ENCODE measurements around the gene SLC12A5. TPM values are rescaled to one million over a fixed set of nuclear protein-coding genes. Genes with fewer than 3 reads are reported as not detected.
A peak's percentile ranks its signal among the peaks of the same experiment; 100 is the strongest.
"Not testable (repeated sequence)": the region's sequence is repeated elsewhere in the genome, so short reads cannot be mapped to it uniquely, and the experiment has no call there.

The SLC12A5 gene
- total and polyA plus RNA-seq, 12 donors, result 0.28 to 1.3 (median 1.0) TPM; not detected in 8

DNA sequence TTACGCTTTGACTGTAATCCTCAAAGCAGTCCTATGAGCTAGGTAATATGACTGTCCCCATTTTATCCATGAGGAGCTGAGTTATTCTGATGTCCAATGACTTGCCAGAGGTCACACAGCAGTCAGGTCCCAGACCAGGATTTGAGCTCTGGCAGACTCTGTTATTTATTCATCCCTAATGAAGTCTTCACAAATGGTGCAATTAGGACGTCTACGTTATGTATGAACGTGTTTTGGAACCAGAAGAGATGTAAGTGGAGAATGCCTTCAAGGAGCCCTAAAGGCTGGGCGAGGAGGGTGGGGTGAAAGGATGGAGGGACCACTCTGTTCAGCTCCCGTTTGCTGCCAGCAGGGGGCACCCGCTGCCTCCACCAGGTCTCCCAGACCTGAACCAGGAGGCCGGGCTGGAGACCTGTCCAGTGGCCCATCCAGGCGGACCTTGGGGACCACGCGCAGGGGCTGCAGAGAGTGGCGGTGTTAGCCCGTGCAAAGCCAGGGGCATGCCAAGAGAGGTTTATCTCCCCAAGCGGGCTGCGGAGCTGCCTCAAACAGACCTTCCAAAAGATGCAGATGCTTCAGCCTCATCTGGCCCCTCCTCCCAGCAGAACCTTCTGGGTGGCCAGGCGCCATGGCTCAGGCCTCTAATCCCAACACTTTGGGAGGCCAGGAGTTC, 41.8 kb upstream of the SLC12A5 start:
- intact Hi-C loops (cut with DNase I), result no loop called here
- no peak overlapping the region for H3K27ac ChIP-seq
- peak; percentile 67 to 89 (median 84) for ATAC-seq
- H3K27me3 ChIP-seq, result peaks cover 6 to 64% (median 40%) of the 10 kb centered on the region in 7 donors
- WGBS, 2 donors, result 9% methylated on average over 16 of the region's 16 CpGs
- no peaks in the 10 kb centered on the region for H3K9me3 ChIP-seq
- H3K4me1 ChIP-seq, result no peaks in the 10 kb centered on the region
- TF ChIP-seq, protein P1, sequence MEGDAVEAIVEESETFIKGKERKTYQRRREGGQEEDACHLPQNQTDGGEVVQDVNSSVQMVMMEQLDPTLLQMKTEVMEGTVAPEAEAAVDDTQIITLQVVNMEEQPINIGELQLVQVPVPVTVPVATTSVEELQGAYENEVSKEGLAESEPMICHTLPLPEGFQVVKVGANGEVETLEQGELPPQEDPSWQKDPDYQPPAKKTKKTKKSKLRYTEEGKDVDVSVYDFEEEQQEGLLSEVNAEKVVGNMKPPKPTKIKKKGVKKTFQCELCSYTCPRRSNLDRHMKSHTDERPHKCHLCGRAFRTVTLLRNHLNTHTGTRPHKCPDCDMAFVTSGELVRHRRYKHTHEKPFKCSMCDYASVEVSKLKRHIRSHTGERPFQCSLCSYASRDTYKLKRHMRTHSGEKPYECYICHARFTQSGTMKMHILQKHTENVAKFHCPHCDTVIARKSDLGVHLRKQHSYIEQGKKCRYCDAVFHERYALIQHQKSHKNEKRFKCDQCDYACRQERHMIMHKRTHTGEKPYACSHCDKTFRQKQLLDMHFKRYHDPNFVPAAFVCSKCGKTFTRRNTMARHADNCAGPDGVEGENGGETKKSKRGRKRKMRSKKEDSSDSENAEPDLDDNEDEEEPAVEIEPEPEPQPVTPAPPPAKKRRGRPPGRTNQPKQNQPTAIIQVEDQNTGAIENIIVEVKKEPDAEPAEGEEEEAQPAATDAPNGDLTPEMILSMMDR (IDR thresholded peaks at IDR 0.05), result peak; percentile 38 to 93 (median 79)
- DNase-seq, result peak; percentile 43 to 75
- no peak overlapping the region for H3K4me3 ChIP-seq
- H3K36me3 ChIP-seq, result no peaks in the 10 kb centered on the region

DNA sequence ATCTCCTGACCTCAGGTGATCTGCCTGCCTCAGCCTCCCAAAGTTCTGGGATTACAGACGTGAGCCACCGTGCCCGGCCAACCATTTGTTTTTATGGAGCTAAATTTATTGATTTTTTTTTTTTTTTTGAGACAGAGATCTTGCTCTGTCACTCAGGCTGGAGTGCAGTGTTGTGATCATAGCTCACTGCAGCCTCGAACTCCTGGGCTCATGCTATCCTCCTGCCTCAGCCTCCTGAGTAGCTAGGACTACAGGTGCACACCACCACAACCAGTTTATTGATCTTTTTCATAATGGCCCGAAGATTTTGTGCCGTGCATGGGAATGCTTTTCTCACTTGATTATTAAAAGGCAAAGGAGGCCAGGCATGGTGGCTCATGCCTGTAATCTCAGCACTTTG, 40.2 kb upstream of the SLC12A5 start:
- ATAC-seq; H3K4me1 ChIP-seq; H3K9me3 ChIP-seq; H3K27ac ChIP-seq; intact Hi-C loops (cut with DNase I); H3K4me3 ChIP-seq; H3K36me3 ChIP-seq; DNase-seq: not testable (repeated sequence)
- peaks cover 6 to 69% (median 46%) of the 10 kb centered on the region in 7 donors for H3K27me3 ChIP-seq
- WGBS, 2 donors, result 74 to 84% methylated on average over 6 of the region's 6 CpGs

DNA sequence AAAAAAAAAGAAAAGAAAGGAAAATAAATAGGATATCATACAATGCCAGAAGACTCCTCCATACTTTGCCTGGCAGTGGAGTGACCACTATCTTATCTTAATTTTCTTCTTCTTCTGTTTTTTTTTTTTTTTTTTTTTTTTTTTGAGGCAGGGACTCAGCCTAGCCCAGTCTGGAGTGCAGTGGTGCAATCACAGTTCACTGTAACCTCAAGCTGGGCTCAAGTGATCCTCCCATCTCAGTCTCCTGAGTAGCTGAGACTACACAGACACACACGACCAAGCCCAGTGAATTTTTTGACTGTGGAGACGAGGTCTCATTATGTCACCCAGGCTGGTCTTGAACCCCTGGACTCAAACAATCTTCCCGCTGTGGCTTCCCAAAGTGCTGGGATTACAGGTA, 37.4 kb upstream of the SLC12A5 start:
- intact Hi-C loops (cut with DNase I), result no loop called here
- H3K9me3 ChIP-seq, result no peaks in the 10 kb centered on the region
- H3K27ac ChIP-seq, result no peak overlapping the region
- peaks cover 0 to 5% (median 0%) of the 10 kb centered on the region in 9 donors for H3K4me1 ChIP-seq
- WGBS, 2 donors, result 78 to 84% methylated on average over 3 of the region's 3 CpGs
- no peak overlapping the region for H3K4me3 ChIP-seq
- no peaks in the 10 kb centered on the region for H3K36me3 ChIP-seq
- H3K27me3 ChIP-seq, result peaks cover 6 to 82% (median 59%) of the 10 kb centered on the region in 7 donors
- ATAC-seq (no peak), DNase-seq (no peak)
- TF ChIP-seq, protein P1 (IDR thresholded peaks at IDR 0.05), result no peak

DNA sequence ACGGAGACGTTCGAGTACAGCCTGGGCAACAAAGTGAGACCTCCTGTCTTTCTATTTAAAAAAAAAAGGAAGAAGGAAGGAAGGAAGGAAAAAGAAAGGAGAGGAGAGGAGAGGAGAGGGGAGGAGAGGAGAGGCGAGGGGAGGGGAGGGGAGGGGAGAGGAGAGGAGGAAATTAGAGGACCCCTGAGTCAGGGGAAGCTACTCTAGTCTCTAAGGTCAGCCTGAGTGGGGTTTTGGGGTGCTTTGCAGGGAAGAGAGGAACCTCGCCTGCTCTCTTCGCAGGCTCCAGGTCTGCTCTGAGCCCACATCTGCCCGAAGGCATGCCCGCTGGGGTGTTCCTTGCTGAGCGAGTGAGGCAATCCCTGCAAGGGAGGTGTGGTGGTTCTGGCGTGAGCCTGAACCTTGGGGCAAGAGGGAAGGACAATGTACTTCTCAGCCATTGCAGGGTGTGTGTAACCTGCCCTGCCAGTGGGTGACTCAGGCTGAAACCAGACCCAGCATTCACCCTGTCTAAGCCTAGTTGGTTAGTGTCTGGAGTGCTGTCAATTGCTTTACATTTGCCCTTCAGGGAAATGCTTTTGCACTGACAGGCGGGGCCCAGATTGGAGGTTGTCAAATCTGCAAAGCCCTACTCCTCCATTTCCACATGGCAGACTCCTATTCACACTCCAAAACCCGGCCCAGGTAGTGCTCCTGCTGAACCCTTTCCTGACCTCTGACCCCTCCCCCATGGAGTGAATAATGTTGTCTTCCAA, 35.6 kb upstream of the SLC12A5 start:
- H3K27me3 ChIP-seq, result peaks cover 6 to 84% (median 60%) of the 10 kb centered on the region in 7 donors

More for the DNA sequence above, 35.6 kb upstream of the SLC12A5 start:
- H3K4me3 ChIP-seq, result no peak overlapping the region
- H3K36me3 ChIP-seq, result no peaks in the 10 kb centered on the region
- no peaks in the 10 kb centered on the region for H3K9me3 ChIP-seq
- 64 to 65% methylated on average over 12 of the region's 12 CpGs for WGBS, 2 donors
- H3K4me1 ChIP-seq, result peaks cover 0 to 21% (median 0%) of the 10 kb centered on the region in 9 donors
- TF ChIP-seq, protein P1 (IDR thresholded peaks at IDR 0.05), result no peak
- peak in 1 of 8 donors; percentile 38 for ATAC-seq
- intact Hi-C loops (cut with DNase I), result no loop called here
- no peak overlapping the region for H3K27ac ChIP-seq
- DNase-seq, result no peak

Measured in heart right ventricle (tissue), 16 donors.